ENCODE data around the gene DCP1B. TPM values are rescaled to one million over a fixed set of nuclear protein-coding genes. Genes with fewer than 3 reads are reported as not detected.

Gene DCP1B
- total and polyA plus RNA-seq, 2 of the 4 experiments (the other 2 are of a cell fraction), result 13.3 to 19.7 TPM

GRCh38 chr12:2003676-2004112 is 563 bp downstream of the DCP1B start:
- H3K4me2 ChIP-seq (ENCODE audit: low read depth, low read length), result peak overlapping the region; percentile 97
- in situ Hi-C loops (cut with MboI; ENCODE audit: low sequenced_read_pairs), result no loop called here
- peak overlapping the region; percentile 97 for H2AK9ac ChIP-seq (replicated peaks; ENCODE audit: low read depth, low read length, poor library complexity)
- peak overlapping the region; percentile 99 for H2BK5ac ChIP-seq (ENCODE audit: low read depth, low read length, poor library complexity, severe bottlenecking)
- CTCF ChIA-PET, result no interaction called here
- H4K8ac ChIP-seq (ENCODE audit: low read depth in 2 of 2, low read length in 2 of 2), result peak overlapping the region; percentile 79 to 98
- peak overlapping the region; percentile 68; the same call in 1 of the 2 replicates for H2BK20ac ChIP-seq (ENCODE audit: low read depth, low read length)
- no peaks in the 10 kb centered on the region for H3K9me3 ChIP-seq (ENCODE audit: control insufficient read depth, insufficient read depth, low read length)
- POLR2A ChIA-PET (ENCODE audit: unreplicated experiment), result interaction anchor here (1.0 kb wide), 1 partner anchor 9 kb away, joined by 4 read pairs; no protein-coding TSS in a partner anchor
- H3K9me1 ChIP-seq (ENCODE audit: insufficient read depth, low read length), result peaks cover 5% of the 10 kb centered on the region; the same call in 1 of the 2 replicates
- H2AFZ ChIP-seq (replicated peaks; ENCODE audit: low read length, poor library complexity), result peak overlapping the region; percentile 100
- peak overlapping the region; percentile 96 for H3K18ac ChIP-seq (ENCODE audit: low read depth, low read length)
- H3K79me1 ChIP-seq (ENCODE audit: low read depth in 1 of 2, low read length in 2 of 2), result peaks cover 24 to 47% of the 10 kb centered on the region in 2 experiments
- H3K56ac ChIP-seq (ENCODE audit: extremely low read depth, insufficient read depth, low read length), result peak overlapping the region; percentile 91
- dilution Hi-C loops (cut with HindIII; ENCODE audit: low sequenced_read_pairs, unreplicated experiment), result no loop called here
- H4K91ac ChIP-seq (ENCODE audit: insufficient read depth, low read depth, low read length), result peak overlapping the region; percentile 99
- peak overlapping the region; percentile 100 for H3K14ac ChIP-seq (replicated peaks; ENCODE audit: low read depth, low read length)
- no TSS peak for BruUV-seq (replicated peaks)
- peak overlapping the region; percentile 98 for H2BK120ac ChIP-seq (ENCODE audit: low read depth, low read length)
- TF ChIP-seq CHD1 (IDR thresholded peaks at IDR 0.05; ENCODE audit: low read depth, low read length), result no peak
- TF ChIP-seq NFE2L2 (IDR thresholded peaks at IDR 0.05; ENCODE audit: low read depth, low read length), result no peak
- peak; percentile 42; the same call in 1 of the 2 replicates for TF ChIP-seq POLR2A (IDR thresholded peaks at IDR 0.05; ENCODE audit: low read depth, low read length)
- peak overlapping the region; percentile 93 for H3K9ac ChIP-seq (ENCODE audit: low read depth, low read length)
- H2AK5ac ChIP-seq (ENCODE audit: low read depth, low read length), result peak overlapping the region; percentile 99
- H2BK15ac ChIP-seq (ENCODE audit: low read depth, low read length), result peak overlapping the region; percentile 88; the same call in 2 of the 3 replicates
- peaks cover 11% of the 10 kb centered on the region for H3K4me1 ChIP-seq (ENCODE audit: control insufficient read depth, insufficient read depth, low read length)
- H3K27me3 ChIP-seq (ENCODE audit: control insufficient read depth, insufficient read depth, low read length), result no peaks in the 10 kb centered on the region
- no peaks in the 10 kb centered on the region for H3K36me3 ChIP-seq (ENCODE audit: control insufficient read depth, insufficient read depth, low read length)
- WGBS, 2 experiments (ENCODE audit: extremely low coverage in 2 of 2, insufficient read length in 1 of 2), result 0% methylated on average over 4 of the region's 13 CpGs; no CpG with 5 or more reads in 1 of the 2 experiments
- H3K4ac ChIP-seq (ENCODE audit: low read depth, low read length), result peak overlapping the region; percentile 98
- peak overlapping the region; percentile 84 for H3K4me3 ChIP-seq (ENCODE audit: insufficient read depth, low read depth, low read length)
- no peaks in the 10 kb centered on the region for H4K20me1 ChIP-seq (ENCODE audit: insufficient read depth, low read length)
- H3K23ac ChIP-seq (ENCODE audit: low read depth, low read length), result peak overlapping the region; percentile 97
- ATAC-seq (ENCODE audit: low read depth), result peak; percentile 7
- H4K5ac ChIP-seq (ENCODE audit: low read depth, low read length), result peak overlapping the region; percentile 93
- intact Hi-C loops (cut with micrococcal nuclease), result loop anchor here (1.0 kb wide), 1 partner anchor 9 kb away; no protein-coding TSS in a partner anchor
- DNase-seq, result peak; percentile 24
- peak overlapping the region; percentile 96 for H3K27ac ChIP-seq (ENCODE audit: insufficient read depth, low read length)
